Measurements from ENCODE around the gene DGCR2. TPM values are rescaled to one million over a fixed set of nuclear protein-coding genes. Genes with fewer than 3 reads are reported as not detected.

The DGCR2 gene
- total RNA-seq, 1 experiment from 2014 or later = 26.5 TPM

- peaks cover 39% of the 10 kb centered on the region for H3K27me3 ChIP-seq
- peak; percentile 37 for DNase-seq
- H3K4me3 ChIP-seq = peak overlapping the region; percentile 24; the same call in 1 of the 2 replicates
- no peaks in the 10 kb centered on the region for H3K36me3 ChIP-seq
- H3K9me3 ChIP-seq = no peaks in the 10 kb centered on the region
Measured at GRCh38 chr22:19149047-19149883, 27.1 kb upstream of the DGCR2 start.

DNA sequence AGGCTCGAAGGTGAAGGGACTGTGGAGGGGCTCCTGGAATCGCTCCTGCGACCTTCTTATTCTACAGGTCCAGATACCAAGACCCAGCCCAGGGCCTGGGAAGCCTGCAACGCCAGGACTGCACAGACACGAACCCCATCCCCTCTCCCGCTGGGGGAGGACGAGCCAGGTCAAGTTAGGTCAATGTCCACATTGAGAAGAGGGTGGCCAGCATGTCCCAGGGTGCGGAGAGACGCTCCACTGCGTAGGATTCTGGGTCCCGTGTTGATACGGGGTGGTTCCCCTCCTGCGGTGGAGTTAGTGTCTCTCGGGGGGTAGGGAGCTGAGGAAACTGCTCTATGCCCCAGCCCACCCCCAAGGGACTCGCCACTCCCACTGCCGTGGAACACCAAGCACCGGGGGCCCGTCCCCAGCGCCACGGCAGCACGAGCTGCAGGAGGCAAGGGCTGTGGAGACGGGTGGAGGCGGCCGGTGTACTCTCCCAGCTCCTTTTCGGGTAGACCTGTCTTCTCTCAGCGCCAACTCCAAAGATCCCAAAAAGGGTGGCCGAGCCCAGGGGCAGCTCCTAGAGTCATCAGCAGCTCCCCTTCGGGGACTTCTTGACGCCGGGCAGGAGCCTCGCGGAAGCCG is 26.3 kb upstream of the DGCR2 start:
- Histone ChIP-seq H3K36me3 (no peaks in the 10 kb centered on the region), H3K27me3 (peaks cover 36% of the 10 kb centered on the region), H3K4me3 (no peak overlapping the region), H3K9me3 (no peaks in the 10 kb centered on the region)
- no peak for DNase-seq

GRCh38 chr22:19147195-19147780 is 25.1 kb upstream of the DGCR2 start:
- no peak overlapping the region for H3K4me3 ChIP-seq
- peaks cover 29% of the 10 kb centered on the region for H3K27me3 ChIP-seq
- H3K36me3 ChIP-seq = peaks cover 2% of the 10 kb centered on the region; the same call in 1 of the 2 replicates
- no peaks in the 10 kb centered on the region for H3K9me3 ChIP-seq
- DNase-seq = no peak

DNA sequence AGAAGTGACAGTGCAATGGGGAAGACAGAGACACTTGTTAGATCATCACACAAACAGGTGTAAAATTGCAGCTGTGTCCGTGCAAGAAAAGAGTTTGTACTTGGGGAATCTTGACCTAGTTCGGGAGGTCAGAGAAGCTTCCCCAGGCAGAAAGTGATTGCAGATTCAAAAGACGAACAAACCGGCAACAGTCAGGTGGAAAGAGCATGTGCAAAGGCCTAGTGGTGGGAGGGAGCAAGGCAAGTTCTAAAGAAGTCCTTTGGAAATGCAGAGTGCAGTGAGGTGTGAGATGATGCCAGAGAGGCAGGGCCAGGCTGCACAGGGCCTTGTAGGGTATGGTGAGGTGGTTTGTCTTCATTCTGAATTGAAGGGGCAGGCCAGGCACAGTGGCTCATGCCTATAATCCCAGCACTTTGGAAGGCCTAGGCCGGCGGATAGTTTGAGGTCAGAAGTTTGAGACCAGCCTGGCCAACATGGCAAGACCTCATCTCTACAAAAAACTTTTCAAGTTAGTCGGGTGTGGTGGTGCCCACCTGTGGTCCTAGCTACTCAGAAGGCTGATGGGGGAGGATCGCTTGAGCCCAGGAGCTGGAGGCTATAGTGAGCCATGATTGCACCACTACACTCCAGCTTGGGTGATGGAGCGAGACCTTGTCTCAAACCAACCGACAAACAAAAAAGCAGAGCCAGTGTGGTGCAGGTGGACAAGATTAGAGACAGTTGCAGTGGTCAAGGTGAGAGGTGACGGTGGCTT is 24.2 kb upstream of the DGCR2 start:
- Histone ChIP-seq H3K36me3 (peaks cover 9% of the 10 kb centered on the region), H3K27me3 (peaks cover 22% of the 10 kb centered on the region), H3K4me3 (no peak overlapping the region), H3K9me3 (no peaks in the 10 kb centered on the region)
- no peak for DNase-seq

GRCh38 chr22:19143967-19144400 is 21.8 kb upstream of the DGCR2 start:
- H3K4me3 ChIP-seq = peak overlapping the region; percentile 93
- H3K36me3 ChIP-seq = peaks cover 25% of the 10 kb centered on the region
- no peak for DNase-seq
- peaks cover 5% of the 10 kb centered on the region for H3K27me3 ChIP-seq
- H3K9me3 ChIP-seq = no peaks in the 10 kb centered on the region

GRCh38 chr22:19143212-19143611 is 21.0 kb upstream of the DGCR2 start:
- Histone ChIP-seq H3K9me3 (no peaks in the 10 kb centered on the region), H3K4me3 (peak overlapping the region; percentile 93), H3K27me3 (no peaks in the 10 kb centered on the region; the same call in 1 of the 2 replicates), H3K36me3 (peaks cover 28% of the 10 kb centered on the region)
- DNase-seq = no peak

- no peaks in the 10 kb centered on the region for H3K27me3 ChIP-seq
- H3K4me3 ChIP-seq = no peak overlapping the region
- DNase-seq = no peak
- H3K36me3 ChIP-seq = peaks cover 32% of the 10 kb centered on the region
- H3K9me3 ChIP-seq = no peaks in the 10 kb centered on the region
Measured at GRCh38 chr22:19142394-19142793, 20.2 kb upstream of the DGCR2 start.

DNA sequence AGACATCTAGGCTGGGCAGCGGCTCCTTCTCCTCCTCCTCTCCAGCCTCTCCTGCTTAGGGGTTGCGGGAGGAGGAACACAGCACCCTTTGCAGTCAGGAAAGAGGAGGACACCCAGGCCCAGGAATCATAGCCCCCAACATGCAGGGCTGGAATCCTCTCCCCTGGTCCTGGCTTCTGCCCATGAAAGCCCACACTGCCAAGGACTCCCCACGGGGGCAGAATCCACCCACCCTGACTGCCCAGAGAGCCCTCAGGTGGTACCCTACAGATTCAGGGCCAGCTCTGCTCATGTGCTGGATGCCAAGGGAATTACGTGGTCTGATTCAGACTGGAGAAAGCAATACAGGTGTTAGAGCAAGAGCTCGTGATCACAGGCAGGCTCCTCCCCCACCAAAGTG is 17.8 kb upstream of the DGCR2 start:
- Histone ChIP-seq H3K9me3 (no peaks in the 10 kb centered on the region), H3K4me3 (no peak overlapping the region), H3K36me3 (peaks cover 37% of the 10 kb centered on the region)

DNA sequence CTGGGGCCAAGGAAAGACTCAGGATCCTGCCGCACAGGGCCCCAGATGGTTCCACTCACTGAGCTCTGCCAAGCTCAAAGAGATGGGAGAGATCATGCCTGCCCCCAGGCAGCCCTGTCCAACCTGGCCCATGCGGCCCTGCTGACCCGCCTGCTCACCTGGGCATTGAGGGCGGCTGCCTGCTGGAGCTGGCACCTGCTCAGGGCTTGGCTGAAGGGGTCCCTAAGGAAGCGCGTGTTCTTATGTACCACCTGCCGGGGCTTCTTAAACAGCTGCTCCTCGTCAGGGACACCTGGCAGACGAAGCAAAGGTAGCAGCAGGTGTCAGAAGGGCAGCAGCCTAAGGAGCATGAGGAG is 16.8 kb upstream of the DGCR2 start:
- Histone ChIP-seq H3K36me3 (peaks cover 37% of the 10 kb centered on the region), H3K9me3 (no peaks in the 10 kb centered on the region), H3K27me3 (no peaks in the 10 kb centered on the region), H3K4me3 (no peak overlapping the region)
- no peak for DNase-seq

More for the DNA sequence above, 17.8 kb upstream of the DGCR2 start:
- DNase-seq = no peak
- no peaks in the 10 kb centered on the region for H3K27me3 ChIP-seq

GRCh38 chr22:19138217-19139000 is 16.2 kb upstream of the DGCR2 start:
- H3K36me3 ChIP-seq = peaks cover 42% of the 10 kb centered on the region
- no peaks in the 10 kb centered on the region for H3K27me3 ChIP-seq
- DNase-seq = no peak

GRCh38 chr22:19137384-19138216 is 15.4 kb upstream of the DGCR2 start:
- no peak overlapping the region for H3K4me3 ChIP-seq
- H3K27me3 ChIP-seq = no peaks in the 10 kb centered on the region
- no peaks in the 10 kb centered on the region for H3K9me3 ChIP-seq
- H3K36me3 ChIP-seq = peaks cover 42% of the 10 kb centered on the region
- no peak for DNase-seq

More at GRCh38 chr22:19138217-19139000, 16.2 kb upstream of the DGCR2 start:
- no peaks in the 10 kb centered on the region for H3K9me3 ChIP-seq
- no peak overlapping the region for H3K4me3 ChIP-seq

DNA sequence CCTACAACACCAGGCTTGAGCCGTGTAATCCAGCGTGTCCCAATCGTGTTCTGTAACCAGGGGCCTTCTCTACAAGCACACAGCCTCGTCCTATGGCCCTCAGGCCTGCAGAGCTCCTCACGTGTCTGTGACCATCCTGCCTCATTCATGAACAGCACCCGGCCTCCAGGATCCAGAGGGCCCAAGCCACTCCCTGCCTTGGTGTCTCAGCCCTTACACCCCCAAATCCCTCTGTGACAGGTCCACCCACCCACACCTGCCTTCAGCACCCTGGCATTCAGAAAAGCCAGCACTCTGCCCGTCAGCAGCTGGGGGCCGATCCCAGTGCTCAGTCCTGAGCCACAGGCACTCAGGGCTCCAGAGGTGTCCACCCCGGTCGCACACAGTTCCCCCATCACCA is 14.7 kb upstream of the DGCR2 start:
- DNase-seq = no peak
- H3K36me3 ChIP-seq = peaks cover 37% of the 10 kb centered on the region
- no peaks in the 10 kb centered on the region for H3K27me3 ChIP-seq
- no peaks in the 10 kb centered on the region for H3K9me3 ChIP-seq
- H3K4me3 ChIP-seq = no peak overlapping the region

DNA sequence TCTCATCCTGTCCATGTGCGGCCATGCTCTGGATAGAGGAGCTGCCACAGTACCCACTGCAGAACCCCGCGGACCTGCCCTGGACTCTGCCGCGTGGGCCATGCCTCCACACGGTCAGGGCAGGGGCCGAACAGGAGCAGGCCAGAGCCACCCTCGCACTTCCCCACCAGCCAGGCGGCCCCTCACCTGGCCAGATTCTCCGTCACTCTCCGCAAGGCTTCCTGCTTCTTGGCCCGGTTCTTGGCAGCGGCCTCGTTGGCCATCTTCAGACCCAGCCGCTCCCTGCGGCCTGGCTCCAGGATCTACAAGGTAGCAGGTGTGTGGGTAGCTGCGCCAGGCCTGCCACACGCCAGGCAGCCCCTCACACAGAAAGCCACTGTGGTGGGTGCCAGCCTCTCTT is 12.7 kb upstream of the DGCR2 start:
- Histone ChIP-seq H3K9me3 (no peaks in the 10 kb centered on the region), H3K36me3 (peaks cover 20% of the 10 kb centered on the region)

DNA sequence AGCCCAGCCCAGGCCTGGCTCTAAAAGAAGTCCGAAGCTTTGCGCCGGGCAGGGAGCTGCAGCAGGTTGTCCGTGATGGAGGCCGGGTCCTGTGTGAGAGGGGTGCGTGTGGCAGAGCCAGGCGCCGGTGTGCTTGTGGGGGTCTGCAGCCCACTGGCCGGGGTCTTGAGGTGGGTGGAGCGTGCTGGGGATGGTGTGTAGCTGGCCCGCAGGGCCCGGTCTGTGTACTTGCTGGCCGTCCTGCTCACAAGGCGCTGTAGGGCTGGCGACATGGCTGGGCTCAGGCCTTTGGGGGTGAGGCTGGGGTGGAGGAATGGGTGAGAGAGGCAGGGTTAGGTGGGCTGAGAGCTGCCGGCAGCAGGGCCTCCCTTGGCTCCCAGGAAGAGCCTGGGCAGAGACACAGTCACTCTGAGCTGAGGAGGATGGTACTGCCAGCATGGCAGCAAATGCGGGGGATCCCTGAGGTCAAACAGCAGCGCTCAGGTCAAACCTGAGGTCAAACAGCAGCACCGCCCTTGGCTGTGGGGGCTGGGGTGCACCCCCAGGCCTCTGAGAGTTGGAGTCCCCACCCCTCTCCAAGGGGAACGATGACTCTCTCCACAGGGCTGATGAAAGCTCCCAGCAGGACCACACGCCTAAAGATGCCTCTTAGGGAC is 12.1 kb upstream of the DGCR2 start:
- DNase-seq = no peak
- no peaks in the 10 kb centered on the region for H3K27me3 ChIP-seq
- H3K9me3 ChIP-seq = no peaks in the 10 kb centered on the region
- H3K36me3 ChIP-seq = peaks cover 18% of the 10 kb centered on the region
- no peak overlapping the region for H3K4me3 ChIP-seq

More for the DNA sequence above, 12.7 kb upstream of the DGCR2 start:
- no peaks in the 10 kb centered on the region for H3K27me3 ChIP-seq
- no peak for DNase-seq
- no peak overlapping the region for H3K4me3 ChIP-seq

DNA sequence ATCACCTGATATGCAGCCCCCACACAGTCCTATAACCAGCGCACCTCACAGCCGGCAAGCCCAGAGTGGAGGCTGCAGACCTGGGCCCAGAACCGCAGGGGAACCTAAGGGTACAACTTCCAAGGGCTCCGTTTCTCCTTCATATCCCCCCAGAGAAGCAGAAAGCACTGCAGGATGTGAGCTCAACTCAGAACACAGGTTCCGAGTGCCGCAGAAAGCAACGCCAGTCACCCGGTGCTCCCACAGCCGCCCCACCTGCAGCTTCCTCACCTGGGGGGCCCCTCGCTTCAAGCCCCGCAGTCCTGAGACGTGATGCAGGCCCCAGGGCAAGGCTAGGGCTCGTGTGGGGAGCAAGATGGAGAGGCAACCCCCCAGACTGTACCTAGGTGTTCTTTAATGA is 11.3 kb upstream of the DGCR2 start:
- Histone ChIP-seq H3K27me3 (no peaks in the 10 kb centered on the region), H3K36me3 (peaks cover 14% of the 10 kb centered on the region), H3K9me3 (no peaks in the 10 kb centered on the region), H3K4me3 (no peak overlapping the region)
- no peak for DNase-seq

Measured in MG63 (cell line).